GM04503 (cell line): Measurements from ENCODE around the gene SQOR.
"Not testable (repeated sequence)": the region's sequence is repeated elsewhere in the genome, so short reads cannot be mapped to it uniquely, and the experiment has no call there.

Experiments
- DNase-seq: peaks from one replicate; pipeline ENCODE4 v3.0.0-alpha.2; 2012; ENCODE audit warnings: low read depth

SQOR gene

GRCh38 chr15:45631776-45632175 is 3.1 kb upstream of the SQOR start:
- no peak for DNase-seq

GRCh38 chr15:45635191-45635638 is 386 bp downstream of the SQOR start:
- DNase-seq = no peak

DNA sequence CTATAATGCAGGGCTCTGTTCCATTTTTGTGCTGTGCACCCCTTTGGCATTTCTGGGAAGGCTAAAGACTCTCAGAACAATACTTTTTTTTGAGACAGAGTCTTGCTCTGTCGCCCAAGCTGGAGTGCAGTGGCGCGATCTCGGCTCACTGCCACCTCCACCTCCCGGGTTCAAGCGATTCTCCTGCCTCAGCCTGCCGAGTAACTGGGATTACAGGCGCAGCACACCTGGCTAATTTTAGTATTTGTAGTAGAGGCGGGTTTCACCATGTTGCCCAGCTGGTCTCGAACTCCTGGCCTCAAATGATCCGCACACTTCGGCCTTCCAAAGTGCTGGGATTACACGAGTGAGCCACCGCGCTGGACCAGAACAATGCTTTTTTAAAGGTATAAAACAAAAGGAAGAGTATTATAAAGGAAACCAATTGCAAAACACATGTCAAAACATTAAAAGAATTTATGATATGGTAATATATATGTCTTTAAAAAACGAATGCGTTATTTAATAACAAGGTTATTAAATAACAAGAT is 999 bp downstream of the SQOR start:
- no peak for DNase-seq

DNA sequence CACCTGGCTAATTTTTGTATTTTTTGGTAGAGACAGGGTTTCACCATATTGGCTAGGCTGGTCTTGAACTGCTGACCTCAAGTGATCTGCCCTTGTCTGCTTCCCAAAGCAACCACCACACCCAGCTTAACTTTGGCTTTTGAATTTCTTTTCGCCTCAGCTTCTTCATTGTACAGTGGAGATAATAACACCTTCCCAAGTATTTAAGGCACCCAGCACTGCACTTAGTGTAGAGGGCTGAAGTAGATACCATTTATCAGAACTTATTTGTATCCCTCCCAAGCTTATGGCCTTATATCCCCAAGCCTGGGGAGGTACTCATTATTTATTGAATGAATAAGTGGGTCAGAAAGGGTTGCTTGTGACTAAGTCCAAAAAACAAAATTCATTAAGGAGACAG is 2.3 kb downstream of the SQOR start:
- DNase-seq = no peak

GRCh38 chr15:45637552-45638033 is 2.8 kb downstream of the SQOR start:
- DNase-seq = peak; percentile 73

DNA sequence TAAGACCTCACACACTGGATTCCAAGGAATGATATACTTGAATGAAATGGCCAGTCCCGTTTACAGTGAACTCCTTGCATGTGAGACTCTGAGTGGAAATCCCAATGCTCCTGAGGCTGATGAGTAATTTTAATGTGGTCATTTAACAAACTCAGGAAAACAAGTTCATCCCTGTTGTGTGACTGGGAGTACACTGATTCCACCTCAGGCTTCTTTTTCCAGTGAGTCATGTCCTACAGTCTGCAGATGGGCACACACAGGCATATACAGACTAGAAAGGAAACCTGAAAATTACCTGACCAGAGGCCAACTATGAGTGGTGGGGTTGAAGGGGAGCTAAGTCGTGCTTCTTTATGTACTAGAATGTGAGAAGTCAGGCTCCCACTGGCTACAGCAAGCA is 5.8 kb downstream of the SQOR start:
- DNase-seq = peak; percentile 88

DNA sequence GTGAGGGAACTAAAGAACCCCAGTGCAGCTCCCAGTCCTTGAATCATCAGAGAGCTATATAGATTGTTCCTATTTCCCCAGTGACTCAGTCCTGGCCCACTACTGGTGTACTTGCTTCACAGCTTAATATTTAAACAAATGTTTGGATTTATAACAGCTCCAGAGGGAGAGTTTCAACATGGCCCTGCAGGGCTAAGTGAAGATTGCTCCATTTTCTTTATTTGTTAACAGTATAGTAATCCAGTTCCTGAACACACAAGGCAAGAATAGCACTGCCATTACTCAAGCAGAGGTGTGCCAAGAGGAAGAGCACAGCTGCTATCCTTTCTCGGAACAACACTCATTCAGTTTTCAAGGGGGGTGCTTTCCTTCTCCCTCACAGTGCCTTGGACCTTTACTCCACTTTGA is 6.5 kb downstream of the SQOR start:
- peak; percentile 91 for DNase-seq

DNA sequence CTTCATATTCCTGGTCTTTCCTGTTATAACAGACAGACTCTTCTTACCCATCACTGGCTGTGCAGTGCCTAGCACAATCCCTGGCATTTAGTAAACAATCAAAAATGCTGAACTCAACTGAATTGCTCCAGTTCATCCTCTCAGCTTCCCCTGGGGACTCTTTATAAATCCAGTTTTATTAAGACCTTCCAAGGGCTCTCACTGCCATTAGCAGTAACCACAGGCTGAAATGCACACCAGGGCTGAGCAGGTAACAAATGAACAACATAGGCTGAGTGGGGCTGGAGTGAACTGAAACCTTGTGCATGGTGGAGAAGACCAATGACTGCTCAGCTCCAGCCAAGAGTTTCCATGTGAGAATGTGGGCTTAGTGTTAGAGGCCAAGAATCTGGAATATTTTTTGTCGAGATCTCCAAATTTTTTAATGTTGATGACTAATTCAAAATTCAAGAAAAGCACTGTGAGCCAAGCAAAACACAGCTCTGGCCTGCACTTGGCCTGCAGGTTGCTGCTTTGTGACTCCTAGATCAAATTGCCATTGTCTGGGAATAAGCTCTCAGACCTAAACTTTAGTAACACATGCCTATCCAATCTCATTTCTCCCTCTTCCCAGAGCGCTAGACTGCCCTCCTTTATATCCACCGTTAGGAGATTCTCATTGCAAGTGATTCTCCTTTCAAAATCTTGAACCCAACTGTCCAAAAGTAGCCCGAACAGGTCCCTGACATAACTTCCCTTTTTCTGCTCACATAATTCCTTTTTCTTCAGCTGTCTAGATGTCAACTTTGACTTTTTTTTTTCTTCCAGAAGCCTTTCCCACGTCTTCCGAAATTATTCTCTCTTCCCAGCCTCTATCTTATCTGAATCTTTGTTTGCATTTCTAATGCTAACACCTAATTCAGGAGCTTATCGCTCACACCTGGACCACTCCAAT is 7.4 kb downstream of the SQOR start:
- peak; percentile 85 for DNase-seq

- DNase-seq = no peak
These were observed 9.6 kb downstream of the SQOR start for GRCh38 chr15:45644437-45644836.

GRCh38 chr15:45645026-45645980 is 10.5 kb downstream of the SQOR start:
- DNase-seq = peak; percentile 66

GRCh38 chr15:45646220-45646619 is 11.4 kb downstream of the SQOR start:
- DNase-seq = no peak

DNA sequence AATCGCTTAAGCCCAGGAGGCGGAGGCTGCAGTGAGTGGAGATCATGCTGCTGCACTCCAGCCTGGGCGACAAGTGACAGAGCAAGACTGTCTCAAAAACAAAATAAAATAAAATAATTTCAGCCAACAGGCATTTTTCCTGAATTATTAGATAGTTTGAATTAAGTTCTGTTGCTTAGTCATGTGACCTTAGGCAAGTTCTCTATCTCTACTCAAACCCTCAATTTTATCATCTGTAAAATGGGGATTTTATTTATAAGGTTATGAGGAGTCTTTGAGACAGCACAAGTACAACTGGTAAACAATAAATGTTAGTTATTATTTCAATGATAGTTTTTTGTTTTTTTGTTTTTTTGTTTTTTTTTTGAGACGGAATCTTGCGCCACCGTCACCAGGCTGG is 13.0 kb downstream of the SQOR start:
- DNase-seq = no peak

DNA sequence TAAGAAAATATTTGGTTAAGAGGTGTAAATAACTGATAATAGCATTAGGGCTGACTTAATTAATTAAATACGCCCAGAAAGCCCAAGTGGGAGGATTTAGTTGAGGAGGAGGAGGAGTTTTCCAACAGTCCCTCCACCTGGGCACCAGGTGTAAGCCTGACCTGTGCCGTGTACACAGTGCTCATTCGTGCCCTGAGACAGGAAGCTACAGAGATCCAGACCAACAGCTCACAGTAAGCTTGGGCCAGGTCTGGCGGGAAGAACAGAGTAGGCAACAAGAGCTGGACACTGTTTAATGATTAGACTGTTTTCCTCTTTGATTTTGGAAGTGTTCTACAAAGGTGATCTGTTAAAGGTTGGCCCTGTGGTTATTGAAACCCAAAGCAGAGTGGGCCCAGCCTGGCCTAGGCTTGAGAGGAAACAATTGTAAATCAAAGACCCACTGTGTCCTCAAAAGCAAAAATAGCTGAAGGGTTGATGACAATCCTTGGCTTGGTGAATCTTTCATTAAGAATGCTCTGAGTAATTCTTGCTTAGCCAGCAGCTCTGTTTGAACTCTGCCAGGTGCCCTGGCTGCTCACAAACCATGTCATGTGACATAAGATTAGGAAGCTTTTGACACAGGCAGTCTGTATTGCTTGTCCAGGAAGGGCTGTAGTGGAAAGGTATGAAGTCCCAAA is 13.8 kb downstream of the SQOR start:
- no peak for DNase-seq

DNA sequence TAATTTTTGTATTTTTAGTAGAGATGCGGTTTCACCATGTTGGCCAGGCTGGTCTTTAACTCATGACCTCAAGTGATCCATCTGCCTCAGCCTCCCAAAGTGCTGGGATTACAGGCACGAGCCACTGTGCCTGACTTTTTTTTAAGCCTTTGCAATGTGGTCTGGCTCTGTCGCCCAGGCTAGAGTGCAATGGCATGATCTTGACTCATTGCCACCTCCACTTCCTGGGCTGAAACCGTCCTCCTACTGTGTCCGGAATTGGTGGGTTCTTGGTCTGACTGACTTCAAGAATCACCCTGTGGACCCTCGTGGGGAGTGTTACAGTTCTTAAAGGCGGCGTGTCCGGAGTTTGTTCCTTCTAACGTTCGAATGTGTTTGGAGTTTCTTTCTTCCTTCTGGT is 15.2 kb downstream of the SQOR start:
- DNase-seq = not testable (repeated sequence)

GRCh38 chr15:45650889-45651525 is 16.2 kb downstream of the SQOR start:
- DNase-seq = no peak

- no peak for DNase-seq
These were observed 19.0 kb downstream of the SQOR start for GRCh38 chr15:45653702-45654424.

- DNase-seq = no peak
These were observed 19.9 kb downstream of the SQOR start for GRCh38 chr15:45654749-45655148.

DNA sequence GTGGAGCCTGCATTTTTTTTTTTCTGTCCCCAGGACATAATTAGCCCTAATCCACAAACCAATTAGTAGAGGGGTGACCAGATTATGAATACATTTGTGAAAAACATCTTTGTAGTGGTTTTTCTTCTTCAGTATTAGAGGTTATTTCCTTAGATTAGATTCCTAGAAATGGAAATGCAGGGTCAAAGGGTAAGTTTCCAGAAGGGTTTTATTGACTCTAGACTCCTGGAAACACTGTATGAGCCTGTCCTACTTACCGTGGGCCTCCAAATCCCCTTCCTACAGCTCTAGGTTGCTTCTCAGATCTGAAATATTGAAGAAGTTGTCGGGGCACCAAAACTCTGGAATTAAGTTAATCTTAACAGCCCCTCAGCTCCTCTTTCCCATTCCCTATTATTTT is 22.4 kb downstream of the SQOR start:
- no peak for DNase-seq

- no peak for DNase-seq
These were observed 23.1 kb downstream of the SQOR start for GRCh38 chr15:45657764-45658545.
